ENCODE data around the gene PLEKHA8.

The PLEKHA8 gene

DNA sequence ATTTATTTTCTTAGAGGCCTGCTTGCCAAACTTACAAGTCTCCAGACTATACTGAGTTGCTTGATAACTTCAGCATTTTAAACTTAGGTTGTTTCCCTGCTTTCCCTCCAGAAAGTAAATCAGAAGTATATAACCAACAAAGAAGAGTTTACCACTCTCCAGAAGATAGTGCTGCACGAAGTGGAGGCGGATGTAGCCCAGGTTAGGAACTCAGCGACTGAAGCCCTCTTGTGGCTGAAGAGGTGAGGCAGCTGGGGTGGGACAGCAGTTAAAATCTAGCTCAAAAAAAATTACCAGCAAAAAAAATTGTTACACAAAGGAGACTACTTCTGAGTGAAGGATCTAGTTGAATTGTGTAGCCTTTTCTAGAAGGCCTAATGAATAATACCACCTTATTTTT, 33.6 kb downstream of the PLEKHA8 start:
- DNase-seq (ENCODE audit: low read depth in 3 of 3, low spot score in 1 of 3): peak in 2 of 3 donors; percentile 5 to 6

- DNase-seq (ENCODE audit: low read depth in 3 of 3, low spot score in 1 of 3): no peak
These were observed 34.4 kb downstream of the PLEKHA8 start for GRCh38 chr7:30062587-30062986.

DNA sequence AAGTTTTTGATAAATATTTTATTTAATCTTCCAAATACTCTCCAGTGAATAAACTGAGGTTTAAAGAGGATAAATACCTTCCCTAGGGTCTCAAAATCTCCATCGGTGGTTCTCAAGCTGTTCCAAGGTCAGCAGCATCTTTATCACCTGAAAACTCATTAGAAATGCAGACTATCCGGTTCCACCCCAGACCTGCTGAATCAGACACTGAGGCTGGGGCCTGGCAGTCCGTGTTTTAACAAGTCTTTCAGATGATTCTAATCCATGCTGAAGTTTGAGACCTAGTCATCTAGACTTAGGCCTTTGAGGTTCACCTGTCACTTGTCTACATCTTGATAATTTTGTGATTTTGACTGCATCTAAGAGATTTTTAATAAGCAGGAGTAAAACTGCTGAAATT, 37.5 kb downstream of the PLEKHA8 start:
- no peak for DNase-seq (ENCODE audit: low read depth in 3 of 3, low spot score in 1 of 3)

- no peak for DNase-seq (ENCODE audit: low read depth in 3 of 3, low spot score in 1 of 3)
These were observed 38.5 kb downstream of the PLEKHA8 start for GRCh38 chr7:30066687-30067086.

GRCh38 chr7:30068117-30068516, 39.9 kb downstream of the PLEKHA8 start:
- no peak for DNase-seq (ENCODE audit: low read depth in 3 of 3, low spot score in 1 of 3)

DNA sequence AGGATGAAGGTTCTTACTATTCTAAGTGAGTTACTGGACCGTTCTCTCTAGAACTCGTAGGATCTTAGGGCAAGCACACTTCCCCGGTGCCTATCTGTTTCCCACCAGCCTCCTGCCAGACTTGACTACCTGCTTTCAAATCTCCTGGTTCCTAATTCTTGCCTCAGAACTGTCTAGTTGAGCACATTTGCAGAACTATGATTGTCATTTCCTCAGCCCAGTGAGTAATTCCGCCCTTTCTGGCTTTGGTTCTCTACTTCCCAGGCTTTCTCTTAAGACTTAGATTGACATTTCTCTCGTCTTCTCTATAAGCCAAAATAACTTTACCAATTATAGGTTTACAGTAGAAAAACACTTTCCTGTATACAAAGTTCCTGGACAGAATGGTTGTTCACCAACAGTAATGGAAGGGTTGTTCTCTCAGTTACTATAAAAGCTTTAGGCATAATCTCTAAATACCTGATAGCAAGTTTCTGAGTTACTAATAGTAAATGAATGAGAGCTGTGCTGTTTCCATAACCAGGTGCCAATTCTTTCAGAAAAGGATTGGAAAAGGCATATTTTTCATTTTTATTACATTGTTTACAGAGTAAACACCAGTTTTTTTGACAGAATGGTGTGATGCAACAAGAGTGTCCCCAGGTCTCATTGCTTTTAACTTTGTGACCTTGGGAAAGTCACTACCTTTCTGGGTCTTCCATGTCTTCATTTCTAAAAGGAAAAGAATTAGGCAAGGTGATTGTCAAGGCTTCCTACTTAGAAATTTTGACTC, 41.1 kb downstream of the PLEKHA8 start:
- no peak for DNase-seq (ENCODE audit: low read depth in 3 of 3, low spot score in 1 of 3)

DNA sequence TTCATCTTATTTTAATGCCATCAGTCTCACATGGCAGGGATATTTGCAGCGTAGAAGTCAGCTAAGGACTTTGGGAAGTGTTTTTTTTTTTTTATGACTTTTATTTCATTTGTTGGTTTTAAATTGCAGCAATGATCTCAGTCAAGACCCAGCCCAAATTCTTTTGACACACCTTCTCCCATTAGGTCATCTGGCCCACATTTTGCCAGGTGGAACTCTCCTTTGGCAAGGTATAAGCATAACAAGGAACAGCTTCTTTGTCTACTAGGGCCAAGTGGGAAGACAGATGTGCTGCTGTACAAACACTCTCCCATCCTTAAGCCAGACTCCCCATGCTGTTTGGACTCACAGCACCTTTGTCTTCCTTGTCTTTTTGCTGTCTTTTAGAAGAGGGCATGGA, 41.8 kb downstream of the PLEKHA8 start:
- no peak for DNase-seq (ENCODE audit: low read depth in 3 of 3, low spot score in 1 of 3)

GRCh38 chr7:30072735-30073134, 44.5 kb downstream of the PLEKHA8 start:
- DNase-seq (ENCODE audit: low read depth in 3 of 3, low spot score in 1 of 3): no peak

DNA sequence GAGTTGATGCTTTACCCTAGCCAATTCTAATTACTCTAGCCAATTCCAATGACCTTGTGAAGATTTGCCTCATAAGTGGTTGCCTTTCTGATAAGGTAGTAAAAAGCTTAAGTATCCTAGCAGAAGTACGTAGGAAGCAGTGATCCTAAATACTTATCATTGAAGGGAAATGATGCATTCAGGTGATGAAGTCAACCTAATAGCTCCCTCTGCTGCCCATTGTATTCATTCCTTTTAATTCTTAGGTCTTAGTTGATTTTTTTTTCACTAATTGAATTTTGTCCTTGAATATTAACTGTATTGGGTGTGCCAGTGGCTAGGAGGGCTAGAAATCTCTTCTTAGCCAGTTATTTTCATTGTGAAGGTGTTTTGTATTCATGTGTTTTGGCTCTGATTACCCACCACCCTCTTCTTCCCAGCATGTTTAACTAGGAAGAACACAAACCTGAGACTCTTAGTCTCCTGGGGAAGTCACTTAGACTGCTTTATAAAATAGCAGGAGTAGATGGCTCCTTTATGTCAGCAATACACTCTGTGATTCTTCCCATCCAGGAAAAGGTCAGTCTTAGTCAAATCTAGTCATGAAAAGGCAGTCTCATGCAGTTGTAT, 46.3 kb downstream of the PLEKHA8 start:
- DNase-seq (ENCODE audit: low read depth in 3 of 3, low spot score in 1 of 3): no peak

- DNase-seq (ENCODE audit: low read depth in 3 of 3, low spot score in 1 of 3): no peak
These were observed 48.2 kb downstream of the PLEKHA8 start for GRCh38 chr7:30076411-30076810.

DNA sequence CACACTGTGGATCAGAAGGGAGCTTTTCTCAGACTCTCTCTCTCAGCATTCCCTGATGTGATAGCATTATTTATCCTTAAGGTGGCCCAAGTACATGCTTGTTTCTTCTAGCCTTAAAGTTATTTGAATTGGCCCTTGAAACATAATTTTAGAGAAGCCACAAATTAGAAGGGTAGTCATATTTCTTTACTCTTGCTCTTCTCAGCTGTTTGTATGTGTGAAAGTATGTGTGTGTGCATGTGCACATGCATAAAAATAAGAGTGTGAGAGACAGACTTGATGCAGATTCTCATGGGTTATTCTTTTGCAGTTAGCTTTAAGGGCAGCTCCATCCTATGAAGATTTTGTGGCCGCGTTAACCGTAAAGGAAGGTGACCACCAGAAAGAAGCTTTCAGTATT, 50.1 kb downstream of the PLEKHA8 start:
- DNase-seq (ENCODE audit: low read depth in 3 of 3, low spot score in 1 of 3): no peak

DNA sequence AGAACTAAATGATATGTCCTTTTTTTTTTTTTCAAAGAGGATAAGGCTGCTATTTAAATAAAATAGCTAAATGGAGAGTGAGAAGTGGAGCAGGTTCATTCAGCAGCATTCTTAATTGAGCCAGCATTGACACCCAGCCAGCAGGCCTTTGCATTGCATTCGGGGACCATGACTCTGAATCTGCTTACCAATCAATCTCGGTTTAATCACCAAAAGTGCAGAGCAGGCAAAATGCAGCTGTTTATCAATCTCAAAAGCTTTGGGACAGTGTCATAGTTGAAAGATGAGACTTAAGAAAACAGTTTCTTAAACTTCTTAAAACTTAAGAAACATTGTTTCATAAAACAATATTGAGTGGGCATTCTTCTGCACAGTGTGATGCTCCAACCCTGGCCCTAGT, 51.7 kb downstream of the PLEKHA8 start:
- DNase-seq (ENCODE audit: low read depth in 3 of 3, low spot score in 1 of 3): no peak

DNA sequence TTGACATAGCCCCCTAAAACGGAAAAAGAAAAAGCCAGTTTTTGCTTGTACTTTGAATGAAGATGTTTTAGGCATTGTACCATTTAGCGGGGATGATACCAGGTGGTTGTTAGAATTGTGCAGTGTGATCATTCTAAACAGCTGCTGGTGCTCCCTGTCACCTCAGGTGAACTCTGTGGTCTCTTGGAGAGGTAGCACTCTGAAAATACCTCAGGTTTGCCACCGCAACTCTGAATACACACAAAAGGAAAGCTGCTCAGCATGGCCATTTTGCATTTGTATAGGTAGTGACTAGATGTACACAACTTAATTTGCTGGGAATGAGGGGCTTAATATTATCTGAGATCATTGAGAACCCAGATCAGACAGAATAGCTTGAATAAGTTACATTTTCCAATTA, 52.6 kb downstream of the PLEKHA8 start:
- DNase-seq (ENCODE audit: low read depth in 3 of 3, low spot score in 1 of 3): no peak

DNA sequence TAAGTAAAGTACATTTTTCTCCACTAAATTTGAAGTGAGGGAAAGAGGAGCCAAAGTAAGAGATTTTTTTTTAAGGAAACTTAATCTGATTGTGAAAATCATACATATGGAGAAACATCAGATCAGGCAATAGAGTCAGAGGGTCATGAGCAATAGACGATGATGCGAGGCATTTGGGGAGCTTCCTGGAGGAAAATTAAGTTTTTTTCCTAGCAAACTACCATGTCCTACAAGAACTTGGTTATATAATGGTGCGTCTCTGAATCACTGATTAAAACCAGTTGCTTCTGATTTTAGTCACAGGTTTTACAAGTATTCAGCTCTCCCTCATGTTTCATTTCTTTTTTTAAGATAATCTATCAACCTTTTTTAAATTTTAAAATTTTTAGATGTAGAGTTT, 54.5 kb downstream of the PLEKHA8 start:
- DNase-seq (ENCODE audit: low read depth in 3 of 3, low spot score in 1 of 3): no peak

DNA sequence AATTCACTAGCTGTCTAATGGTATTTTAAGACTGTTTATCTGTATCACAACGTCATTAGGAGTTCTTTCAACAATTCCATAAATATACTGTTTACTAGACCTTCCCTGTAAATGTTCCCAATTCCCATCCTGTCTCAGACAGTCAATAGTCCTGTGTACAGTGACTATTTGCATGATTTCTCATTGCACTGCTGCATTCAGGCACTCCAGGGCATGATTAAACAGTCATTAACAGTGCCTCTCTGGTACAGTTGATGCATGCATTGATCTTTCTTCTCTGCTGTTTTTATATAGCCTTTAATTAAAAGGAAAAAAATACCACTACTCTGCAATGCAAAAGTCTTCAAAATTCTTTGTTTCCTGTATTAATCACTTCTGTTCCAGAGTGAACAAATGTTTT, 55.1 kb downstream of the PLEKHA8 start:
- no peak for DNase-seq (ENCODE audit: low read depth in 3 of 3, low spot score in 1 of 3)

GRCh38 chr7:30084212-30084611, 56.0 kb downstream of the PLEKHA8 start:
- no peak for DNase-seq (ENCODE audit: low read depth in 3 of 3, low spot score in 1 of 3)

GRCh38 chr7:30086529-30086928, 58.3 kb downstream of the PLEKHA8 start:
- no peak for DNase-seq (ENCODE audit: low read depth in 3 of 3, low spot score in 1 of 3)

- no peak for DNase-seq (ENCODE audit: low read depth in 3 of 3, low spot score in 1 of 3)
These were observed 59.2 kb downstream of the PLEKHA8 start for GRCh38 chr7:30087371-30087770.

DNA sequence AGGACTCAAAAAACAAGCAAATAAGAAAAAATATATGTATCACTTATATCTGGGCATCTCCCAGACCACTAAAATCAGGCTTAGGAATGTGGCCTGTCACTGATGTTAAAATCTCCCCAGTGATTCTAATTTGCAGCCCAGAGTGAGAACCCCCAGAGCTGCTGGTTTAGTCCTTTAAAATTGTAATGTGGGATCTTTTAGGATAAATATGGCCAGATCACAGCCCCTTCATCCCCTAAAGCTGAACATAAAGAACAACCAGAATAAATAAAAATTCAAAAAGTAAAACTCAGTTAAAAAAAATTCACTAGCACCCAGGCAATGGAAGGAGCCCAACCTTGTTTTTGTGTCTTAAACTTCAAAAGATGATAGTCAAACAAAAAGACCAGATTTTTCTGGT, 60.1 kb downstream of the PLEKHA8 start:
- DNase-seq (ENCODE audit: low read depth in 3 of 3, low spot score in 1 of 3): no peak

- DNase-seq (ENCODE audit: low read depth in 3 of 3, low spot score in 1 of 3): no peak
These were observed 61.9 kb downstream of the PLEKHA8 start for GRCh38 chr7:30090111-30090510.

GRCh38 chr7:30091491-30091912, 63.3 kb downstream of the PLEKHA8 start:
- no peak for DNase-seq (ENCODE audit: low read depth in 3 of 3, low spot score in 1 of 3)

GRCh38 chr7:30091987-30092386, 63.8 kb downstream of the PLEKHA8 start:
- no peak for DNase-seq (ENCODE audit: low read depth in 3 of 3, low spot score in 1 of 3)

- DNase-seq (ENCODE audit: low read depth in 3 of 3, low spot score in 1 of 3): no peak
These were observed 65.3 kb downstream of the PLEKHA8 start for GRCh38 chr7:30093420-30093952.
